Raji (cell line): ENCODE results near the gene AUTS2.

Experiments used
- POLR2A ChIP-seq: IDR thresholded peaks from 2 replicates; pipeline ENCODE4 v1.6.1; 2011; ENCODE audit warnings: low read depth, low read length, control low read depth; ENCODE audit not compliant: insufficient read depth

The AUTS2 gene

DNA sequence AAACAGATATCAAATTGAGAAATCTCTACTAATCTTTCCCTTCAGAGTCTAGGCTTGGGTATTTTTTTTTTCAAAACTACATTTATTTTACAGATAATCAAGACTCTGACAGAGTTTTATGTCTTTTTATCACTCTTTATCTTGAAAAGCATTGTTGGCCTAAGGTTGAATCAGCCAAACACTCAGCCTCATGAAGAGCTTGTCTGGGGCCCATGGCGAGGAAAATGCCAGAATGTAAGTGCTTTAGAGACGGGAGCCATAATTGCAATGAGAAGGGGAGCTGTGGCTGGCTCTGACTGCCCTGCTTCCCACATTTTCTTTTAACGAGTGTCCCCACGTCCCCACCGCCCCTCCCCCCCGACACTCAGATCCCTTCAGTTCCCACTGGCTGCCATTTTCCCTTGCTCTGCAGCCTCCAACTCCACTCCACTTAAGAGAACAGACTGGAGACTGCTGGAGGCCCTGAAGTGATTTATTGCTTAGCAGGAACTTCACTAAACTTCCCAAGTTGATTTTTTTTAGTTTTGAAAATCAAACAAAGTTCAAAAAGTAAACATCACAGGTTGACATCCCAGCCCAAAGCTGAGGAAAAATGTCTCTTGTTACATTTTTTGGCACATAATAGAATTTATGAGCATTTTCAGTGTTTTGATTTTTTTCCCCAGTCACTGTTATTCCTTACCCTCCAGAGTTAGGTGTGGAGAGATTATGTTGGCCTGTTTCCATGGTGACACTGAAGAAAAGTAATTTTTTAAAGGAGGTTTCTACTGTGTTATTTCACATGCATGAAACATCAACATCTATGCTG lies 896.2 kb downstream of the AUTS2 start:
- TF ChIP-seq POLR2A = no peak

DNA sequence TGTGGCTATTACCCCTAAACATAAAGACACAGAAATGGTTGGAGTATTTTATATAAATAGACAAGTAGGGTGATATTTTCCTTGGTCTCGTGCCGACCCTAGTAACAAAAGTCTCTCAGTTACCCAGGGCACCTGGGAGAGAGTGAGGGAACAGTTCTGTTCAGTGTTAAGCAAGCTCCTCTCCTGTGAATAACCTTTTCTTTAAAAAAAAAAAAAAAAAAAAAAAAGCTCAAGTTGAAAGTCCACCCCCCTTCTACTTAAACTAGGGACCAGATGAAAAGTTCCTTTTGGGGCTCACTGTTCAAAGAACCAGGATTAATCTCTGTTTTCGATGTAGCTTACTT lies 896.7 kb downstream of the AUTS2 start:
- no peak for TF ChIP-seq POLR2A

DNA sequence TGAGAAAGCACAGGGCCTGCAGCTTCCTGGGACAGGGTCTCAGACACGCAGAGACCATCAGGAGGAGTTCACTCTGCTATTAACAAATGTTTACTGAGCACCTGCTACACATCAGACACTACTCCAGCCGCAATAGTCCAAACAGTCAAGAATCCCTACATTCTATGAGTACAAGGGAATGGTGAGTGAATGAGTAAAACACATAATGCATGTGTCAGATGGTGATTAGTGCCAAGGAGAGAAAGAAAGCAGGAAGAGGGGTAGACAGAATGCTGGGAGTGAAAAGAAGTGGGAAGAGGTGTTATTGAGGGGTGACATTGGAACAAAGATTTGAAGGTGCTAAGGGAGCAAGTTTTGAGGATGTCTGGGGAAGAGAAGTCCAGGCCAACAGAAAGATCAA lies 899.5 kb downstream of the AUTS2 start:
- TF ChIP-seq POLR2A = no peak

DNA sequence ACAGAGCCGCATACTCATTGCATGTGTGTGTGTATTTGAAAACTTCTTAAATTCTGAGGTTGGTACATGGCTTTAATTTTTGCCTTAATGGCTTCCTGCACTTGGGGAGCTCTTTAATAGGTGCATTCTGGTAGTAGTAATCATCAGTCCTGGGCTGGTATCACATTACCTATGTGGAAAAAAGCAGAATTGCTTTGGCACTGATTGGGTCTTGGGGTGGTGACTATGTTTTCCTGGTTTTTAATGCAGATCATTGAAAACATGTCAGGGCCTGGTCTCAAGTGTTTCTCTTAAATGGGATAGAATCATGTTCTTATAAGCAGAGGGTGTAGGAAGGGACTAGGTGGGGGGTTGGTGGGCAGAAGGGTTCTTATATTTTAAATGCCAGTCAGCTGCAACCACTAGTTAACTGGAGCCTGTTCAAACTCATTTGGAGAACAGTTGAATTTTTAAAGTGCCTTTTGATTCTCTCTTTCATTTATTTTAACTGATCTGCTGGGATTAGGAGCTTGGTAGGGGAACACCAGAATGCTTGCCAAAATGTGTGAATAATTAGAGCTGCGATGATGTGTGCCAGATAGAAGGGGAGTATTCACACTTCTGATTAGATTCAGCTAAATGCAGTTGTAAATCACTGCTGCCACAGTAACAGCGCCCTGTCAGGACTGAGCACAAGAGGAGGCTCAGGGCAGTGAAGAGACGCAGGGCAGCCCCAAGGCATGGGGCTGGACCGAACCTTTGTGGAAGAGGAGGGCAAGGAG lies 900.1 kb downstream of the AUTS2 start:
- no peak for TF ChIP-seq POLR2A

DNA sequence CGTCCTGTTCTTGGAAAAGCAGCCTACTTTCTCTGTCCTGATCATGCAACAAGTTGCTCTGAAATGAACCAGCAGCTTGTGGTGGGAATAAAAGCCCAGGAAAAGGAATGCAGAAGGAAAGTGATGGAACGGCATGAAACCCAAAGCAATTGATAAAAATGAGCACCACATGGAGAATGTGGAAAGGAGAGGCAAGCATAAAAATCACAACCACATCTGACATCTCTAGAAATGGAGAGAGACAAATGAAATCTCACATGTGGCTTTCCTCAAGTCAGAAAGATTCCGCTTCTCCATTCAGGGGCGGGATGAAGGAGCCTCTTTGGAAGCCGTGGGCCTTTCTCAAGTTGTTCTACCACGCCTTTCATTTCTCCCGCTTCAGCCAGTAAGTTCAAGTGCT lies 902.0 kb downstream of the AUTS2 start:
- no peak for TF ChIP-seq POLR2A

DNA sequence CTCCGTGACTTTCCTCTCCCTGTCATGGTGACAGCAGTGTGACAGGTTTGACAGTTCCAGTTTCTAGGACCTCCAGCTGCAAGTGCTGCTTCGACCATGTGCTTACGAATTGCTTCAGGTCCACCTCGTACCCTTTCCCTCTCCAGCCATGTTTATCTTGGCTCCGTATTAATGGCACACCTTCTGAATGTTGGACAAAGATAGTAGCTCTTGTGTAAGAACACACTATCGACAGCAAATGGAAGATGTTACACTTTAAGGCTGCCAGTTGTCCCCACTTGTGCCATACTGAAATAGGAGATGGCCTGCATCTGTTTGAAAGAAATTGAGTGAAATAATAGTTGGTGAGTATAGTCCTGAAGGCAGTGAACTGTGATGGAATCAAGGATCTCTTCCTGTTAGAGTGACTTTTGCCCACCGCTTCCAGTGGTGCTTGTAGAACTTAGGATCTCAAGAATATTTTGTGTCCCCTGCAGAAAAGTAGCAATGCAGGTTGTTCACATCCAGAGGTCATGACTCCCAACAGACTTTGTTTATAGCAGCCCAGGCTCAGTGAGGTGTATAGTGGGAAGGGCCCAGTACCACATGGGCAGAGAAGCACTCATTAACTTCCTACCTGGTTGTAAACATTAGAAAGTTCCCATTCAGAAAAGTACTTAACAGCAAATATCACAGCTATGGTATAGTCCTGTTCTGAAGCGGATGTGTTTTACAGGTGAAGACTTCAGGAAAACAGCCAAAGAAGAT lies 904.0 kb downstream of the AUTS2 start:
- no peak for TF ChIP-seq POLR2A

DNA sequence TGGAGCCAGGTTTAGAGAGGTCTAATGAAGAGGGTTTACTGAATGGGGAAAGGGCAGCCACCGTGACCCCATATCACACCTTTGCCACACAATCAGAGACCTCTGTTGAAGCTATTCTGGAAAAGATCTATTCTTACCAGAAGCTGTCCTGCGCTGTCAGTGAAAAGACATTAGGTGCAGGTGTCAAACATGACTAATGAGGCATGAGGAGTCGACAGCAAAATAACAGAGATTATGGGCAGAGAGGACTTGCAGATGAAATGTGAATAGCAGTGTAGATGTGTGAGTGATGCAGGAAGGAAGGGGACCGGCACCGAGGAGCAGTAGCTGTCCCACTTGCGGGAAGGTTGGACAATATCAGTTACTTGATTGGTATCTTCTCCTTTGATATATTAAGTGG lies 906.0 kb downstream of the AUTS2 start:
- no peak for TF ChIP-seq POLR2A

DNA sequence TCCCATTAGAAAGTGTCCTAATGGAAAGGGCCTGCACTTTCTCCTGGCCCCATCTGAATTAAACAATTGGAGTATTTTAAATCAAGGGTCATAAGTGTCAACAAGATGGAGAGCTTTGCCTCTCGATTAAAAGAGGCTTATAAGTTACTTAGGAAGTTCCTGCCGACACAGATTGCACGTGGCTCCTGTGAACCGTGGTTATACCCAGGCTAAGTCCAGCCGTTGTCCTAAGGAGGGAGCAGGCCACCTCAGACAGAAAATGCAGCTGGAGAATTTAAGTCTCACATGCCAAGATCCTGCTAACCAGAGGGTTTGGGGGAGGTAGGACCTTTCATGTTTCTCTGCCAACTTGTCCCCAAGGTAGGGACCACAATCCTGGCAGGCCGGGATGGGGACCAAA lies 907.2 kb downstream of the AUTS2 start:
- no peak for TF ChIP-seq POLR2A

DNA sequence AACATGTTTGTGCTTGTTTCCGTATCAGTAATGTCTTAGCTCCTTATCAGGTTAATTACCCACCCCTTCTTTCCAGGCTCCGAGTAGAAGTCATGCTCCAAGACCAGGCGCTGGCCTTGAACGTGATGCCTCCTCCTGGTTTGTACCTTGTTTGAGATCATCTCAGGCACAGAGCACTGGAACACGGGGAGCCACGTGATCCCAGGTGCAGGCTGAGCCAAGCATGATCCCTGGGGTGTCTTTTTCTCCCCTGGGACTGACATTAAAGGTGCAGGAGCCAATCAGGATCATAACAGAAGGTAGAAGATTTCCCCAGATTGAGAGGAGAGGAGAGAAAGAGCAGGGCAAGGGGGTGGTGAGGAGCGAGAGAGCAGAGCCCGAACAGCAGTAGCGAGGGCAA lies 907.6 kb downstream of the AUTS2 start:
- no peak for TF ChIP-seq POLR2A

DNA sequence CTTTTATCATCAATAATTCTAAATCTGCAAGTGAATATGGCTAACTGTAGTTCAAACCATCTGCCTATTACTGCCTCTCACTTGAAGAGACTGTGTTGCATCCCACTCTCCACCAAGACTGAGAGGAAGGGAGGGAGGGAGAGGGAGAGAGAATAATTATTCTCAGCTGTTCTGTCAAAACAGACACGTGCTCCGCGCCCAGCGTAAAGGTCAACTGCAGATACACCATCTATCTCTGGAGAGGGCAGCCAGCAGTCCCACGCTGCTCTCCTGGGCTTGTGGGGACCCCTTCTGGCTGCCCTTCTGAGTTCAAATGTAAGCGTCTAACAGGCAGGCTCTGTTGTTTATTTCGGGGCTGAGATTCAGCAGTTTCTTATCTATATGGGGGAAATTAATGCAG lies 908.2 kb downstream of the AUTS2 start:
- TF ChIP-seq POLR2A = no peak

DNA sequence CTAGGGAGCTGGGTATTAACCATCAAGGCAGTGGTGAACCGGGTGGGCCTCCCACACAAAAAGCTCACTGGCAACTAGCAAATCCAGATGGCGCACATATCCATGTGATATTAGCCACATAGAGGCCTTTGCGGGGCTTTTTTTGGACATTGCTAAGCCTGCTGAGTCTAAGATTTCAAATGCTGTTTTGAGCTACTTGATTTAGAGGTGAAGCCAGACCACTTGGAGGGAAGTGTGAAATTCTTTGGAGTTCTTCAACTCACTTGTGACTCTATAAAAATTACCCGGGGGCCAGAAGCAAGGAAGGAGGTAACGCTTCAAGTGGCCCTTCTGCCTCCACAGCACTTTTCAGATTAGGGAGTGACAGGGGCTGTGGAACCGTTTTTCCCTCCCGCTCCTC lies 913.9 kb downstream of the AUTS2 start:
- TF ChIP-seq POLR2A = no peak

DNA sequence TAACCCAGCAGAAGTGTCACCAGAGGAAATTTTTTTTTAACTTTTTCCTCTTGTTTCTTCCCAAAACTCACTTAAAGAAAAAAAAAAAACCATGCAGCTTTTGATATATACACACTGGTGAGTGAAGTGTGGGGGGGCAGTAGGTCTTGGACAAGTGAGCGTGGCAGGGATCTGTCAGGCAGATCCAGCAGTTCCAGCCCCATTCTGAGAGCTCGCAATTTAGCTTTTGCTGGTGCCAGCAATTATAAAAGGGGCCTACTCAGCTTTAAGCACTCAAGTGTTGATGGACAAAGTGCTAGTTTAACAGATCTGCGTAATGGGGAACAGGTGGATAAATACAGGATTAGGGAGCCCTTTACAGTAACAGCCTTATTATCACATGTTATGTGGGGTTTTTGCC lies 914.5 kb downstream of the AUTS2 start:
- no peak for TF ChIP-seq POLR2A

DNA sequence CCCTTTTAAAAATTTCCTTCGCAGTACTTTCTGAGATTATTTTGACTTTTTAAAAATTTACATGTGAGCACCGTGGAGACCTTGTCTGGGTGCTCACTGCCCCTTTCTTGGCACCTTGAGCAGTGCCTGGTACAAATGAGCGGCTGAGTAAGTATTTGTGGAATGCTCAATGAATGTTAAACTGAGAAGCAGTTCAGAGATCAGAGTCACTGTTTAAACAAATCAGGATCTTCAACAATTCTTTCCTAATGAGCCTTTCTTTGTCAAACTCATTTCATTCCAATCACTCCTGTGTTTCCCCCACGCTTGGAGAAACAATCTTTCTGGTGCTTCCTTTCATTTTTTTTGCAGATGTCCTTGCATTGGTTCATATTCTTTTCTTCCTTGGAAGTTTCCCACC lies 922.3 kb downstream of the AUTS2 start:
- TF ChIP-seq POLR2A = no peak

DNA sequence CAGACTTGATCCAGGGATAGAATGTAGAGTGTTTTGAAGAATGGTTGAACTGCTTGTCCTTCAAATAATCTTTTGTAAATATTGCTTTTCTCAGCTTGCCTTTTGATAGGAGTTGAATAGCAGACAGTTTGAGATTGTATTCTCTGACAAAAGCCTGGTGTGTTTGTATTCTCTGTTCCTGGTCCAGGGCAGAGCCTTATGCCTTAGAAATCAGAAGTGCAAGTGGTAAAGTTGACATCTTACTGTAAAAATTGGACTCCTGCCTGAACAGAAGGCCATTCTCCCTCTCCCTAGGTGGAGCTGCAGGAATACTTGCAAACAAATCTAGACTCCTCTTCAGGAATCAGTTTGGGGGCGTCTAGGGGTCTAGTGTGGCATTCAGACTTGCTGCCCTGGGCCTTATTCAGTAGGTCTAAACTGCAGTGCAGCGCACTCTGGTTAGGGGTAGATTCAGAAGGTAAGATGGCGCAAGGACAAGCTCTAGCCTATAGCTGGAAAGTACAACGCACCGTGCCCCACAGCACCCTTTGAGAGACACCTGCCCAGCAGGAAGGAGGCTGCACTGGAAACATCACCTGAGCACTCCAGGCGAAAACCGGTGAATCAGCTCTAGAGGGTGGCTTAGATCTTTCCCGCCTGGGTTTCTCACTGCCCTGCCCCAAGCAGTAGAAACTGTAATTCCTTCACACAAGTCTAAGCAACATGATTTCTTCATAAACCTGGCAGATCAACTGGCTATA lies 925.1 kb downstream of the AUTS2 start:
- no peak for TF ChIP-seq POLR2A

DNA sequence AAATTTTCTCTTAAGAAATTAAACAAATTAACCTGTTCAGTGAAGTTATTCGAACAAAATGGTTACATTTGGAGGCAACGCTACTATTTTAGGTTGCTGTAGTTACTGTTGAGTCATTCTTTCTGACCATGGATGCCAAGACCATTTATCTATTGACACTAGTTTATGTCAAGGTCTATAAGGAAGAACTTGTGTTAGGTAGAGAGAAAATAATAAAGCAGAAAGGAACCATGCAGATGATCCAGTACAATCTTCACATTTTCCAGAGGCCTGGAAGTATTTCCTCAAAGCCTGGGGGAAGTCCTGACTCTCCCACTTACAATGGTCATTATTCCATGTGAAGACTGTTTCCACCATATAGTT lies 925.7 kb downstream of the AUTS2 start:
- TF ChIP-seq POLR2A = no peak
